ENCODE data around the gene GNG12. TPM values are rescaled to one million over a fixed set of nuclear protein-coding genes. Genes with fewer than 3 reads are reported as not detected.

Gene GNG12
- total RNA-seq, 2 donors from 2014 or later = 77.1 to 131 TPM

DNA sequence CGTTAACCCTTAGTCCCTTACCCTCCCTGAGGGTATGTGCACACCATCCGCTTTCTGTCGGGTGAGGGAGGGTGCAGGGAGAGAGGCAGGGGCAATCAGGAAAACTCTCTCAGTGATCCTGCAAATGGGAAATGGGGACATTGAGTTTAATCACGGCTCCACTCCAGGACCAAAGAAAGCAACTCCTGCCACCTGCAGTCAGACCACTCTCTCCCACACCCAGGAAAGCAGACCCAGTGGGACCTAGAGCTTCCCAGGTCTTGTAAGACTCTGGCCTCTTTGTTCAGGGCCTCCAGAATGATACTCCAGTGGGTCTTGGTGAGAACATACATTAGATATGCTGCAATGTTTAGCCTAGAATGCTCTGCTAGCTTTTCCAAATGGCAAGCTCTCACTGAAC, 71.5 kb downstream of the GNG12 start:
- H3K9me3 ChIP-seq = no peaks in the 10 kb centered on the region
- TF ChIP-seq, protein P1, sequence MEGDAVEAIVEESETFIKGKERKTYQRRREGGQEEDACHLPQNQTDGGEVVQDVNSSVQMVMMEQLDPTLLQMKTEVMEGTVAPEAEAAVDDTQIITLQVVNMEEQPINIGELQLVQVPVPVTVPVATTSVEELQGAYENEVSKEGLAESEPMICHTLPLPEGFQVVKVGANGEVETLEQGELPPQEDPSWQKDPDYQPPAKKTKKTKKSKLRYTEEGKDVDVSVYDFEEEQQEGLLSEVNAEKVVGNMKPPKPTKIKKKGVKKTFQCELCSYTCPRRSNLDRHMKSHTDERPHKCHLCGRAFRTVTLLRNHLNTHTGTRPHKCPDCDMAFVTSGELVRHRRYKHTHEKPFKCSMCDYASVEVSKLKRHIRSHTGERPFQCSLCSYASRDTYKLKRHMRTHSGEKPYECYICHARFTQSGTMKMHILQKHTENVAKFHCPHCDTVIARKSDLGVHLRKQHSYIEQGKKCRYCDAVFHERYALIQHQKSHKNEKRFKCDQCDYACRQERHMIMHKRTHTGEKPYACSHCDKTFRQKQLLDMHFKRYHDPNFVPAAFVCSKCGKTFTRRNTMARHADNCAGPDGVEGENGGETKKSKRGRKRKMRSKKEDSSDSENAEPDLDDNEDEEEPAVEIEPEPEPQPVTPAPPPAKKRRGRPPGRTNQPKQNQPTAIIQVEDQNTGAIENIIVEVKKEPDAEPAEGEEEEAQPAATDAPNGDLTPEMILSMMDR (IDR thresholded peaks at IDR 0.05) = no peak
- no peaks in the 10 kb centered on the region for H3K36me3 ChIP-seq
- peaks cover 4% of the 10 kb centered on the region for H3K4me1 ChIP-seq
- H3K9ac ChIP-seq (ENCODE audit: low read depth in 2 of 2, low read length in 2 of 2) = no peak overlapping the region
- no peak overlapping the region for H3K27ac ChIP-seq
- H3K27me3 ChIP-seq = no peaks in the 10 kb centered on the region
- H3K4me3 ChIP-seq = no peak overlapping the region
- DNase-seq = no peak
- intact Hi-C loops (cut with DNase I) = loop anchor here (2.0 to 10.0 kb wide), 3 partner anchors 199 to 583 kb away; no protein-coding TSS in a partner anchor

DNA sequence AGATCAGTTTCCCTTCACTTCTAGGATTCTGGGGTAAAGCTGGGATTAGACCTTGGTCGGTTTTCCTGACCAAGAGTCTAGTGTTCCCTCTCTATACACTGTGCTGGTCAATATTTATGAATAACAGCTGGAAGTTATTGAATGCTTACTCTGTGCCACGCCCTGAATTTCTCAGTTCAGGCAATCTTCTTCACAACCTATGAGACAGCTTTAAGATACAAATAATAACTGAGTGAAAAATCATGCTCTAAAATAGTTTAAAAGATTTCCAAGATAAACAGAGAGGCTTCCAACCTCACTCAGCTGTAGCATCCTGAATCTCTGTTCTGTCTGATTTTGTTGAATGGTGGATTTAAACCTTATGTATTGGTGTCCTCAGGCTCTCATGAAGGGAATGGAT, 72.2 kb downstream of the GNG12 start:
- Histone ChIP-seq H3K9ac (ENCODE audit: low read depth in 2 of 2, low read length in 2 of 2) (peak overlapping the region in 1 of 2 donors; percentile 22), H3K36me3 (no peaks in the 10 kb centered on the region), H3K4me3 (no peak overlapping the region), H3K27me3 (no peaks in the 10 kb centered on the region), H3K4me1 (peaks cover 6% of the 10 kb centered on the region), H3K27ac (peak overlapping the region; percentile 74), H3K9me3 (no peaks in the 10 kb centered on the region)
- intact Hi-C loops (cut with DNase I) = loop anchor here (2.0 to 10.0 kb wide), 3 partner anchors 199 to 584 kb away; no protein-coding TSS in a partner anchor
- DNase-seq = no peak
- TF ChIP-seq, protein P1 (IDR thresholded peaks at IDR 0.05) = no peak

DNA sequence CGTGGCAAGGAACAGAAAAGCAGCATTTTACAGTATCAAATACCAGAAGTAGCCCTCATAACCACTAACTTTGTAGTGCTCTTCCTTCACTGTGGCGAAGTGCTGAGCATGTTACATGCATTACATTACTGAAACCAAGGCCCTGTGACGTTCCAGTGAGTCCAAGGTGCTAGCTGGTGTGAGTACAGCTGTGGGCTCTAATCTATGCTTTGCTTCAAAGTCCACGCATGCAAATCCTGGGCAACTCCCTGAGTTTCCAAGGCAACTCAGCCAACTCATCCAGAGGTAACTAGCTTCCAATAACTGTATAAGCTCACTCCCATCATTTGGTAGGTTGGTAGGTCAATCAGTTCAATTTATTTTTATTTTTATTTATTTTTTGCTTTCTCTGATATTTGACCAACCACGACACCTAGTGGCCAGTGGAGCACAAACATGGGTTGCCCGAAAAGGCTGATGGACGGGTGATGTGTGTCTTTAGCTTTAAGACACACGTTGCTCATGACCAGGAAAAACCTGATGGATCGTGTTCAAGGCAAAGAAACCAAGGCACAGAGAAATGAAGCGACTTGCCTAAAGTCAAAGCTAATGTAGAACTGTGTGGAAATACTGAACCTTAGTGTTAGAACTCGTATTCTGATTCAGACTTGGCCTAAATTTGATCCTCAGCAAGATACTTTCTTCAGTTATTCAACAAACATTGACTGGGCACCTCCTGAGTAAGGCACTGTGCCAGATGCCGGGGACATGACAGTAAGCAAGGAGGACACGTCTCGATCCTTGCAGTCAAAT, 73.0 kb downstream of the GNG12 start:
- Histone ChIP-seq H3K9me3 (no peaks in the 10 kb centered on the region), H3K4me1 (peaks cover 8% of the 10 kb centered on the region), H3K36me3 (no peaks in the 10 kb centered on the region), H3K9ac (ENCODE audit: low read depth in 2 of 2, low read length in 2 of 2) (peak overlapping the region in 1 of 2 donors; percentile 78), H3K27me3 (no peaks in the 10 kb centered on the region), H3K4me3 (no peak overlapping the region), H3K27ac (peak overlapping the region; percentile 74)
- intact Hi-C loops (cut with DNase I) = loop anchor here (2.0 to 10.0 kb wide), 3 partner anchors 198 to 585 kb away; no protein-coding TSS in a partner anchor
- TF ChIP-seq, protein P1 (IDR thresholded peaks at IDR 0.05) = peak; percentile 90
- peak; percentile 85 for DNase-seq

DNA sequence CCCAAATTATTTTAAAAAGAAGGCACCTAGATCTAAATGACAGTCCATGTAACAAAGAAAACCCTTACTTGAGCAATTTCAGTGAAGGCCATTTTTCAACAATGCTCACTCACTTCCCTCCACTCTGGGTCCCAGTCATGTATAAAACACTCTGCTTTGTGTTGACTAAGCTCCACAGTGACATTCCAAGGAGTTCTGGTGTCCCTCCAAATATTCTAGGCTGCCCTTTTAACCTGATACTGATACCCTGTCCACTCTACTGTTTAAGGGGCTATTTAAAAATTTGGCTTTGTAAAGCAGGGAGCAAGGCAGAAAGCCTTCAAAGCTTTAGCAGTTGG, 73.6 kb downstream of the GNG12 start:
- Histone ChIP-seq H3K27me3 (no peaks in the 10 kb centered on the region), H3K4me1 (peaks cover 8% of the 10 kb centered on the region), H3K4me3 (no peak overlapping the region), H3K9ac (ENCODE audit: low read depth in 2 of 2, low read length in 2 of 2) (peak overlapping the region in 1 of 2 donors; percentile 78), H3K36me3 (no peaks in the 10 kb centered on the region), H3K9me3 (no peaks in the 10 kb centered on the region), H3K27ac (peak overlapping the region; percentile 74)
- intact Hi-C loops (cut with DNase I) = loop anchor here (2.0 to 10.0 kb wide), 4 partner anchors 72 to 585 kb away; partner anchors contain the start of gene GADD45A
- no peak for DNase-seq
- TF ChIP-seq, protein P1 (IDR thresholded peaks at IDR 0.05) = no peak

DNA sequence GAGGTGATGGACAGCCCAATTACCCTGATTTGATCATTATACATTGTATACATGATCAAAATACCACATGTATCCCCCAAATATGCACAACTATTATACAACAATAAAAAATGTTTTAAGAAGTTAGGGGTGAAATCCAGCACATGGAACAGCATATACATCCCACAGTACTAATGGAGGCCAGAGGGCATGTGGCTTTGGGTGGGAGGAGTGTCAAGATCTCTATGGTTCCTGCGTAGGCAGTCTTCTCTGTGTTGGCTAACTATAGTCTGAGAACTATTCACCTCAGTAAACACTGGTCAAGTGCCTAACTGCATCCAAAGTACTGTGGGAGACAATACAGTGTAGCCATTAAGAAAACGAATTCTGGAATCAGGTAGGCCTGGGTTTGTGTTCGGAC, 74.2 kb downstream of the GNG12 start:
- TF ChIP-seq, protein P1 (IDR thresholded peaks at IDR 0.05) = no peak
- DNase-seq = no peak
- H3K36me3 ChIP-seq = no peaks in the 10 kb centered on the region
- peaks cover 8% of the 10 kb centered on the region for H3K4me1 ChIP-seq
- H3K9ac ChIP-seq (ENCODE audit: low read depth in 2 of 2, low read length in 2 of 2) = peak overlapping the region in 1 of 2 donors; percentile 15
- no peak overlapping the region for H3K4me3 ChIP-seq
- no peaks in the 10 kb centered on the region for H3K27me3 ChIP-seq
- intact Hi-C loops (cut with DNase I) = loop anchor here (5.0 kb wide), 1 partner anchor 72 kb away; the partner anchor contains the start of gene GADD45A
- no peak overlapping the region for H3K27ac ChIP-seq
- H3K9me3 ChIP-seq = no peaks in the 10 kb centered on the region
